Adipose tissue (tissue), 3 donors: ENCODE results near the gene MAN2B2. TPM values are rescaled to one million over a fixed set of nuclear protein-coding genes. Genes with fewer than 3 reads are reported as not detected.

Experiments used
- H3K27ac ChIP-seq: one replicate; pipeline ENCODE4 v1.5.1; 2013; ENCODE audit warnings: low read depth, low read length
- WGBS, 3 donors: extraction: QIAGEN DNeasy Blood & Tissue Kit; methylation state at CpG; one replicate each; pipeline ENCODE4 v1.1.7; 2013; 5-methylcytosine and 5-hydroxymethylcytosine counted together
- polyA plus RNA-seq, 3 donors: library from polyadenylated mRNA; stranded (reverse); fragments of 200-250 nt; gene quantifications; one replicate each; pipeline ENCODE4 v1.2.3, GENCODE V29; 2013
- donor health status: healthy with polysubstance abuse.
- donor health status: Bipolar disorder and iron deficiency.
- donor health status: healthy.

Gene MAN2B2
- polyA plus RNA-seq, 3 donors = 8.7 to 14.9 (median 13.0) TPM

DNA sequence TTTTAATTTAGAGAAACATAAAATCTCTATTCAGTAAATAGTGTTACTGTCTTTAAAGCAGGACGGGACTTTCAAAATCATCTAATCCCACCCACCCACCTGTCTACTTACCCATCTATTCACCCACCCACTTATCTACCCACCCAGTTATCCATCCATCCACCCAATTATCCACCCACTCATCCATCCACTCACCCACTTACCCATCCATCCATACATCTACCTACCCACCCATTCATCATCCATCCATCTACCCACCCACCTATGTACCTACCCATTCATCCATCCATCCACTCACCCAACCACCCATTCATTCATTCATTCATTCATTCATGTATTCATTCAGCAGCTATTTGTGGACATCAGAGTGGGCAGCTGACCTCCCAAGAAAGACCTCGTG lies 30.6 kb downstream of the MAN2B2 start:
- no peak overlapping the region for H3K27ac ChIP-seq
- 95 to 98% (median 95%) methylated on average over 2 of the region's 2 CpGs for WGBS, 3 donors

DNA sequence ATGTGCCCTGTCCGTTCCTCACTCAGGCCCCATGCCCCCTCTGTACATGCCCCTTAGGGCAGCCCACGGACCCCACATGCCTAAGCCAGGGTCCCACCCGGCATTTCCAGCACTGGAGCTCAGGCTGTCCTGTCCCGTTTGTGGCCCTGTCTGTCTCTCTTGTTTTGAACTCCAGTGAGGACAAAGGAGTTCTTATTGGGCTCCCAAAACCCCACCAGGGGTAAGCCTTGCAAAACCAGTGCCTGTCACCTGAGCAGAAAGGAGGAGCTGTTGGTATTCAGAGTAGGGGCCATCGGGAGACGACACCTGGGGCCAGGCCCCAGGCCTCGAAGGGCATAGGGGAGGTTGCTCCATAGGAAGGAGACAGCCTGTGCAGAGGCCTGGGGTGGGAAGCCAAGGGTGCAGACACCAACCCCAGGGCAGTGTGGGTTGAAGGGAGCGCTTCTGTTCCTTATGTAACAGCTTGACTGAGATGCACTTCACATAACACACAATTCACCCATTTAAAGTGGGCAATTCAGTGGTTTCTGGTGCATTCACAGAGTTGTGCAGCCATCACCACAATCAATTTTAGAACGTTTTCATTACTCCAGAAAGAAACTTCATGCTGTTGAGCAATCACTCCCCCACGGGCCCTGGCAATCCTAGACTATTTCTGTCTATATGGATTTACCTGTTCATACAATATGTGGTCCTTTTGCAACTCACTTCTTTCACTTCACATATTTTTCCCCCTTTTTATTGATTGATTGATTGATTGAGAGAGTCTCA lies 31.7 kb downstream of the MAN2B2 start:
- WGBS, 3 donors = 87 to 91% (median 89%) methylated on average over 10 of the region's 10 CpGs

DNA sequence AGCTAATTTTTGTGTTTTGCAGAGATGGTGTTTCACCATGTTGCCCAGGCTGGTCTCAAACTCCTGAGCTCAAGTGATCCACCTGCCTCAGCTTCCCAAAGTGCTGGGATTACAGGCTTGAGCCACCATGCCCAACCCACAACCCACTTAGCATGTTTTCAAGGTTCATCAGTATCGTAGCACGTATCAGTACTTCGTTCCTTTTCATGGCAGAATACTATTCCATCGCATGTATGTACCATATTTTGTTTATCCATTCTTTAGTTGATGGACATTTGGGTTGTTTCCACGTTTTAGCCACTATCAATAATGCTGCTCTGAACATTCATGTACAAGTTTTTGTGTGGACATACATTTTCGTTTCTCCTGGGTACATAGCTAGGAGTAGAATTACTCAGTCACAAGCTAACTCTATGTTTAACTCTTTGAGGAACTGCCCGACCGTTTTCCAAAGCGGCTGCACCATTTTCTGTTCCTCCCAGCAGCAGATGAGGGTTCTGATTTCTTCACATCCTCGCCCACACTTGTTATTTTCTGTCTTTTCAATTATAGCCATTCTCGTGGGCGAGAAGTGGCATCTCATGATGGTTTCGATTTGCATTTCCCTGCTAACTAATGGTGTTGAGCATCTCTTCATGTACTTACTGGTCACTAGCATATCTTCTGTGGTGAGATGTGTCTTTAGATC lies 32.5 kb downstream of the MAN2B2 start:
- WGBS, 3 donors = 92 to 94% (median 93%) methylated on average over 13 of the region's 13 CpGs

More for the DNA sequence above, 31.7 kb downstream of the MAN2B2 start:
- H3K27ac ChIP-seq = no peak overlapping the region

DNA sequence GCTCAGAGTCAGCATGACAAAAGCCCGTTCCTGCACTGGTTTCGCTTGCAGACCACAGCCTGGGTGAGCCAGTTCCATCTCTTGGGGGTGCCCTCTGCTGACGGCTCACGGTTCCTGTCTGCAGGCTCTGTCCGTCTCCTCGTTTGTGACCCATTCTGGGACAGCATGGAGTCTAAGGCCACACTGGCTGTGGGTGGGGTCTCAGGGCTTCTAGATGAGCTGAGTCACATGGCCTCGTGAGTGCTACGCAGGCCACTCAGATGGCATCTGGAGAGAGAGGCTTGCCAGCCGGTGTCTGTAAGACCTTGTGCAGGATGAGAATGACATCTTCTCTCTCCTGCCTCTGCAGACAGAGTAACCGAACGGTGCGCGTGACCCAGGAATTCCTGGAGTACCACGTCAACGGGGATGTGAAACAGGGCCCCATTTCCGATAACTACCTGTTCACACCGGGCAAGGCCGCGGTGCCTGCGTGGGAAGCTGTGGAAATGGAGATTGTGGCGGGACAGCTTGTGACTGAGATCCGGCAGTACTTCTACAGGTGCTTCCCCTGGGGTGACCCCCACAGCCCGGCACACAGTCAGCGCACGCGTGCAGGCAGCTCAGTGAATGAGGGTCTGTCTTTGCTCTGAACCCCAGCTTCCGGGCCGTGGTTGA lies 33.9 kb downstream of the MAN2B2 start:
- 90 to 92% (median 91%) methylated on average over 28 of the region's 28 CpGs for WGBS, 3 donors
- no peak overlapping the region for H3K27ac ChIP-seq

More for the DNA sequence above, 32.5 kb downstream of the MAN2B2 start:
- no peak overlapping the region for H3K27ac ChIP-seq

DNA sequence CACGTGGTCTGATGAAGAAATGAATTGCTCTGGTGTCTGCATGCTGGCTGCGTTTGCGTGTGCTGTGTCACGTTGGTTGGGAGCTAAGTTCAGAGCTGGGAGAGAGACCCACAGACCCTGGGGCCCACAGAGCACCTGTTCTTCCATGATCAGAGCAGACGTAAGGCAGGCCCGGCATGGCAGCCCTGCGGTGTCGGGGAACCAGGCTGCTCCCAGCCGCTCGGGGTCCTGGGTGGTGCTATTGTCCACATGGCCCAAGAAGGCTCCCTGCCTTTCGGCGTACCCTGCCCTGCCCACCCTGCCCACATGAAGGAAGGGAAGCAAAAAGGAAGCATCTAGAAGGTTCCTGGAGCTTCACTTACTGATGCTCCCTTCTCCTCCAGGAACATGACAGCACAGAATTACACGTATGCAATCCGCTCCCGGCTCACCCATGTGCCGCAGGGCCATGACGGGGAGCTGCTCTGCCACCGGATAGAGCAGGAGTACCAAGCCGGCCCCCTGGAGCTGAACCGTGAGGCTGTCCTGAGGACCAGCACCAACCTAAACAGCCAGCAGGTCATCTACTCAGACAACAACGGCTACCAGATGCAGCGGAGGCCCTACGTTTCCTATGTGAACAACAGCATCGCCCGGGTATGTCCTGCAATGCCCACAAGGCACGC lies 34.6 kb downstream of the MAN2B2 start:
- 94 to 97% (median 96%) methylated on average over 24 to 26 of the region's 26 CpGs for WGBS, 3 donors
- no peak overlapping the region for H3K27ac ChIP-seq

DNA sequence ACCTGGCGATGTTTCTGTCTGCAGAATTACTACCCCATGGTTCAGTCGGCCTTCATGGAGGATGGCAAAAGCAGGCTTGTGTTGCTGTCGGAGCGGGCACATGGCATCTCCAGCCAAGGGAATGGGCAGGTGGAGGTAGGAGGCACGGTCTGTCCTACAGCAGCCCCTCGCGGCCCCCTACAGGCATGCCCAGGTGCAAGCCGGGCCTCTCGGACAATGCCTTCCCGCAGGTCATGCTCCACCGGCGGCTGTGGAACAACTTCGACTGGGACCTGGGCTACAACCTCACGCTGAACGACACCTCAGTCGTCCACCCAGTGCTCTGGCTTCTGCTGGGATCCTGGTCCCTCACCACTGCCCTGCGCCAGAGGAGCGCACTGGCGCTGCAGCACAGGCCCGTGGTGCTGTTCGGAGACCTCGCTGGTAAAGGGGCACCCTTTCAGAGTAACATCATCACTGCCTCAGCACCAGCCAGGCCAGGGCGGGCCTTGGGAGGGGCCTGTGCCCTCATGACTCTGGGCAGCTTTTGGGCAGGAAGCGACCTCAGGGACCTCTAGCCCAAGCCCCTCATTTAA lies 36.0 kb downstream of the MAN2B2 start:
- WGBS, 3 donors = 96 to 98% (median 97%) methylated on average over 24 of the region's 24 CpGs

DNA sequence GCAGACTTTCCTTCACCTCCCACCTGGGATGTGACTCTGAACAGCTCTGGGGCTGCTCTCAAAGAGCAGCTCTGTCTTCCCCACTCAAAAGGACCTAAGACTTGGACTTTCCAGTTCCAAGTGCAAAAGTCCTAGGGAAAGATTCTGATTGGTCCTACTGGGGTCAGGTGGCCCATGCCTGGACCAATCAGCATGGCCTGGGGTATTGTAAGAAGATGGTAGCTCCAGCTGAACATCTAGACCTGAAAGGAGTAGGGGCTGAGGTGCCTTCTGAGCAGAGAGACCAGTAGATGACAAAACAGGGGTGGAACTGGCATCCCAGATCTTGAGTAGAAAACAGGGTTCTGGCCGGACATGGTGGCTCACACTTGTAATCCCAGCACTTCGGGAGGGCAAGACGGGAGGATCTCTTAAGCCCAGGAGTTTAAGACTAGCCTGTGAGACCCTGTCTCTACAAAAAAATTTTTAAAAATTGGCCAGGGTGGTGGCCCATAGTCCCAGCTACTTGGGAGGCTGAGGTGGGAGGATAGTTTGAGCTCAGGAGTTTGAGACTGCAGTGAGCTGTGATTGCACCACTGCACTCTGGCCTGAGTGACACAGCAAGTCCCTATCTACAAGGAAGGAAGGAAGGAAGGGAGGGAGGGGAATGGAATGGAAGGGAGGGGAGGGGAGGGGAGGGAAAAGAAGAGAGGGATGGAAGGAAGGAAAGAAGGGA lies 38.1 kb downstream of the MAN2B2 start:
- WGBS, 3 donors = 95 to 100% (median 98%) methylated on average over 3 of the region's 3 CpGs
- no peak overlapping the region for H3K27ac ChIP-seq

More for the DNA sequence above, 36.0 kb downstream of the MAN2B2 start:
- no peak overlapping the region for H3K27ac ChIP-seq

DNA sequence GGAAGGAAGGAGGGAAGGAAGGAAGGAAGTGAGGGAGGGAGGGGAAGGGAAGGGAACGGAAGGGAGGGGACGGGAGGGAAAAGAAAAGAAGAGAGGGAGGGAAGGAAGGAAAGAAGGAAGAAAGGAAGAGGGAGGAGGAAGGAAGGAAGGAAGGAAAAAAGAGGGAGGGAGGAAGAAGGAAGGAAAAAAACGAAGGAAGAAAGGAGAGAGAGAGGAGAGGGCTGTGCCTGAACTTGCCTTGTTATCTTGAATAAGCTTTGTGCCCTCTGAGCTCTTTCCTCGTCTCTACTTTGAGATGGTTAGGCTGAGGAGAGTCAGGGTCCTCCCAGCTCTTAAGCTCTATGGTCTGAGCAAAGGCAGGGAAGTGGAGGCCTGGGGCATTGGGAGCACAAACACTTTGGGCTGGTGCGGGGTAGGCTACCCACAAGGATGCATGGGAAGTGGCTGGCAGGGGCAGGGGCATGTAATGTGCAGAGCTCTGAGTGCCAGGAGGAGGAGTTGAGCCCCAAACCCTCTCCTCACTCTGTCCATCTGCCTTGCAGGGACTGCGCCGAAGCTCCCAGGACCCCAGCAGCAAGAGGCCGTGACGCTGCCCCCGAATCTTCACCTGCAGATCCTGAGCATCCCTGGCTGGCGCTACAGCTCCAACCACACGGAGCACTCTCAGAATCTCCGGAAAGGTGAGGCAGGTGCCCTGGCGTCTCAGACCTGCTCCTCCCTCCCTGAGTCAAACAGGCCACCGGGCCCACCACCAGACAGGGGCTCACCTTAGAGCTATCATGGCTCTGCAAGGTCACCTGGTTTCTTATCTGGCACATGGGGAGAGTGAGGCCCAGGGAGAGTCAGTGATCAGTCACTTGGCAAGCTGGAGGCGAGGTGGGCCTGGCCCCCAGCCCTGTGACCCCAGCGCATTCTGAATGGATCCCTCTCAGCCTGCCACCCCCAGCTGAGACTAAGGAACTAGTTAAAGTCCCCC lies 39.0 kb downstream of the MAN2B2 start:
- no peak overlapping the region for H3K27ac ChIP-seq
- 80 to 87% (median 85%) methylated on average over 17 of the region's 17 CpGs for WGBS, 3 donors

DNA sequence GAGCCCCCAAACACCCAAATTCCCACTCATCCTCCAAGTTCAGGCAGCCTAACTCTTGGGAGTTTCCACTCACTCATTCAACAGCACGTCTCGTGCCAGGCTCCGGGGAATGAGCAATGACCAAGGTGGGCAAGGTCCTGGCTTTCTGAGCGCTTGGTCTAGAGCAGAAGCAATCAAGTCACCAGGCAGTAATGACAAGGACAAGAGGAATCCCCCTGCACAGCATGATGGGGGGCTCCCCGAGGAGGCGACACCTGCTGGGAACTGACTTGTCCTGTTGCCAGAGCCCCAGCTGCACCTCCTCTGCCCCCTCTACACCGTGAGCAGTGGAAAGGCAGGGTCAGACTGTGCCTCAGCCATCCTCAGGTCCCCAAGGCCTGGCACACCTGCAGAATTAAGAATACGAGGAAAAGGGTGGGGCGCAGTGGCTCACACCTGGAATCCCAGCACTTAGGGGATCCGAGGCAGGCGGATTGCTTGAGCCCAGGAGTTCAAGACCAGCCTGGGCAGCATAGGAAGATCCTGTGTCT lies 39.8 kb downstream of the MAN2B2 start:
- no peak overlapping the region for H3K27ac ChIP-seq
- WGBS, 3 donors = 85 to 90% (median 90%) methylated on average over 11 of the region's 11 CpGs

DNA sequence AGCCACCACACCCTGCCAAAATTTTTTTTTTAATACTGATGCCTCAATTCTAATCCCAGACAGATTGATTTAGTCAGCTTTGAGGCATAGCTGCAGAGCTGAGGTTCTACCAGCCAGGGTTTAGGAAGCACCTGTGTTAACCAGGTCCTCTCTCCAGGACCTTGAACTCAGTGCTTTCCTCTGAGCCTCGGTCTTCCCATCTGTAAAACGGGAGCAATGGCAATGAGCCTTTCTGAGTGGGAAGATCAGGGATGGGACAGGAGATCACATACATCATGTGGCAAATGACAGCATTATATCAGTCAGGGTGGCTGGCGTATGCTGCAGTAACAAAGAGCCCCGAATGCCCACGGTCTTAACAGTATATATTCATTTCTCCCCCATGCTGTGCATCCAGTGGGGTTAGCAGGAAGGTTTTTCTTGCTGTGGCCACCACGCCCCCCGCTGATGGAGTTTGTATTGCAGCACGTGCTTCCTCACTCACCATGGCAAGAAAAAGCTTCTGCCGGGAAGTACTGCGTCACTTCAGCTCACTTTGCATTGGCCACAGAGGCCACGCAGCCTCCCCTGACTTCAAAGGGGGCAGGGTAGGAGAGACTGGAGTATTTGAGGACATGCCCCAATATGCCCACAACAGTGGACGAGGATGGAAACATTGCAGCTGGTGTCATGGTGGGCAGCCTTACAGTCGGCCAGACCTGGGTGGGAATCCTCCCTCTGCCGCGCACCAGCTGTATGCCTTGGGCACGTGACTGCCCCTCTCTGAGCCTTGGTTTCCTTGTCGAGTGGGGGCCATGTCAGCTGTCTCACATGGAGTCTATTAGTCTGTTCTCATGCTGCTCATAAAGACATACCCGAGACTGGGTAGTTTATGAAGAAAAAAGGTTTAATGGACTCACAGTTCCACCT lies 41.4 kb downstream of the MAN2B2 start:
- H3K27ac ChIP-seq = no peak overlapping the region
- 96 to 97% (median 97%) methylated on average over 18 of the region's 18 CpGs for WGBS, 3 donors

DNA sequence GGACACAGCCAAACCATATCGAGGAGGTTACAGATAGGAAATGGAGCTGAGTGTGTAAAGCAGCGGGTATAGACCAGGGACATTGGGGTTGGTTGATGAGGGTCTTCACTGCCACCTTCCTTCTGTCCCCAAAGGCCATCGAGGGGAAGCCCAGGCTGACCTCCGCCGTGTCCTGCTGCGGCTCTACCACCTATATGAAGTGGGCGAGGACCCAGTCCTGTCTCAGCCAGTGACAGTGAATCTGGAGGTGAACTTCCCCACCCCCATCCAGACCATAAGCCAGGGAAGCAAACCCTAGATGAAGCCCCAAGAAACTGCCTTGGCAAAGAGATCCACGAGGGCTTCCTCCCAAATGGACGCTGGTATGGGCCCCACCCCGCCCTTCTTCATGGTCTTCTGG lies 42.3 kb downstream of the MAN2B2 start:
- WGBS, 3 donors = 96 to 99% (median 98%) methylated on average over 10 of the region's 10 CpGs
- H3K27ac ChIP-seq = no peak overlapping the region

DNA sequence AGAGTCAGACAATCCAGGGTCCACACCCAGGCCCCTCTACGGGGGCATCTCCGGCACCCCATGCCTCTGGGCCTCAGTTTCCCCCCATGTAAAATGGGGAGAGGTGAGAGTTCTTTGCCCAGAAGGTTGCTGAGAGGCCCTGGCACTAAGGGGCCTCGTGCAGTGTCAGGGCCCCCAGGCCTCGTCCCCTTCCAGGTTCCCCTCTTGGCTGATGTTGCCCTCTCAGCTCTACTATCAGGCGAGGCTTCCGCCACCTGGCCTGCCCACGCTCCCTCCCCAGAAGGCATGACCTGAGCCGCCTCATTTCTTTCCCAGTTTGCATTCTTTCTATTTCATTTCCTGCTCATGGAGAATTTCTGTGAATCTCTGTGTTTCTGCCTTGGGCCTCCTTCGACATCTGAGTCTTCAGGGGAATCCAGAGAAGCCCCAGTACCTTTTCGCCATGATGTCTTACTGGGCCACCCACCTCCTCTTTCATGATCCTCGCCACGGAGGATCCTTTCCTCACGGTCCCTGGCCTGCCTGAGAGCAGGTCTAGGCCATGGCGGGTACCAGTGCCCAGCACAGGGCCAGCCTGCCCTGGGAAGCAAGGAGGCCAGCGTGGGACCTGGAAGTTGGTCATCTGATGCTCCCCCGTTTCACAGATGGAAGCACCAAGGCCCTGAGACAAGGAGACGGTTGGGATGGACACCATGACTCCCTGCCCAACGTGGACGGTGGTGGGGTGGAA lies 43.6 kb downstream of the MAN2B2 start:
- H3K27ac ChIP-seq = no peak overlapping the region
- 89 to 93% (median 89%) methylated on average over 19 of the region's 19 CpGs for WGBS, 3 donors

DNA sequence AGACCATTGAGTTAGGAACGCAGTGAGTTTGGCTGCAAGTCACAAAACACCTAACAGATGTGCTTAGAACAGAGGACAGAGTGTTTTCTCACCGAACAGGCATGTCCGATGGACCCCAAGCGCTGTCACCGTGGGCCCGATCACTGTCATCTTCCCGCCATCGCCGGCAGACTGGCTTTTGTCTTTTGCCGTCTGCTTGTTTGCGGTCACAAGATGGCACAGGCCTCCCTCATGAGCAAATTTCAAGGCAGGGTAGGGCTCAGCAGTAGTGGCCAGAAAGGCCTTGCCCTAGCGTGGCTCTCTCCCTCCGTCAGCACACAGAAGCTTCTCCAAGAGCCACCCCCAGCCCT lies 44.1 kb downstream of the MAN2B2 start:
- WGBS, 3 donors = 94 to 96% (median 95%) methylated on average over 13 of the region's 13 CpGs
- no peak overlapping the region for H3K27ac ChIP-seq

DNA sequence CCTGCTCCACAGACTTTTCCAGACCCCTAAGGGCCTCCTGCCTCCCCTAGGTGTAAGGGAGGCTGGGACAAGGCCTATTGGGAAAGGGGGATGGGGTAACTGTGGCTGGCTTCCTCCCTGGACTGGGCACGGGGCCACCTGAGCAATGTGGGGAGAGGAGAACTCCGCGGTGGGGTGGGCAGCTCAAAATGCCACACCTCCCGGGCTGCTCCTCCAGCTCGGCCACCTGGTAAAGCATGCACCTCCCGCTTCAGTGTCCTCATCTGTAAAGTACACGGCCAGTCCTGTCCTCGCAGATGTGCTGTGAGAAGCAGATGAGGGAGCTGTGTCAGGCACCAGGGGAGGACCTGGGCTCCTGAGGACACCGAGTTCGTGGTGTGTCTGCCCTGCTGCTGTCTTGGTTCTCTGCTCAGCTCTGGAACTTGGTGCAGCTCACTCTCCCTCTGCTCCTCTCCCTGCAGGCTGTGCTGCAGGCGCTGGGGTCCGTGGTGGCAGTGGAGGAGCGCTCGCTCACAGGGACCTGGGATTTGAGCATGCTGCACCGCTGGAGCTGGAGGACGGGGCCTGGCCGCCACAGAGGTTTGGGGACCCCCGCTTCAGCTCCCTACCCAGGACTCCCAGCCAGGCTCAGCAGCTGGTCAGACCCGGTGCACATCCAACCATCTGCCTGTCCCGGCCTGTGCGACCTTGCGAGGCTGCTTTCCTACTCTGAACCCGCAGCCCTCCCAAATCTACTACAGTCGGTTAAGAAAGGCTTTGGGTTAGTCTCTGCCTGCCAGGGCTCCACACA lies 44.7 kb downstream of the MAN2B2 start:
- H3K27ac ChIP-seq = no peak overlapping the region
- WGBS, 3 donors = 89 to 91% (median 90%) methylated on average over 24 of the region's 24 CpGs
